Uterus (tissue), 2 donors: ENCODE results near the gene SRL.
"Not testable (repeated sequence)": the region's sequence is repeated elsewhere in the genome, so short reads cannot be mapped to it uniquely, and the experiment has no call there.

ENCODE experiments used
- POLR2A ChIP-seq, 2 donors: fragments of 450-650 bp; IDR thresholded peaks; one replicate each; pipeline ENCODE4 v1.6.1; 2016; ENCODE audit warnings: antibody characterized with exemption in 2 of 2, mild to moderate bottlenecking in 1 of 2, moderate library complexity in 1 of 2
- TF ChIP-seq, protein P1 (sequence below), 4 experiments: fragments of 200-600 bp in 2 of 4; fragments of 450-650 bp in 2 of 4; sonication (generic) in 2 of 4; IDR thresholded peaks; one replicate each; pipeline ENCODE4 v1.5.1; 2016 to 2019; ENCODE audit warnings: antibody characterized with exemption in 4 of 4, mild to moderate bottlenecking in 2 of 4, moderate library complexity in 1 of 4

- TF ChIP-seq, protein P1, sequence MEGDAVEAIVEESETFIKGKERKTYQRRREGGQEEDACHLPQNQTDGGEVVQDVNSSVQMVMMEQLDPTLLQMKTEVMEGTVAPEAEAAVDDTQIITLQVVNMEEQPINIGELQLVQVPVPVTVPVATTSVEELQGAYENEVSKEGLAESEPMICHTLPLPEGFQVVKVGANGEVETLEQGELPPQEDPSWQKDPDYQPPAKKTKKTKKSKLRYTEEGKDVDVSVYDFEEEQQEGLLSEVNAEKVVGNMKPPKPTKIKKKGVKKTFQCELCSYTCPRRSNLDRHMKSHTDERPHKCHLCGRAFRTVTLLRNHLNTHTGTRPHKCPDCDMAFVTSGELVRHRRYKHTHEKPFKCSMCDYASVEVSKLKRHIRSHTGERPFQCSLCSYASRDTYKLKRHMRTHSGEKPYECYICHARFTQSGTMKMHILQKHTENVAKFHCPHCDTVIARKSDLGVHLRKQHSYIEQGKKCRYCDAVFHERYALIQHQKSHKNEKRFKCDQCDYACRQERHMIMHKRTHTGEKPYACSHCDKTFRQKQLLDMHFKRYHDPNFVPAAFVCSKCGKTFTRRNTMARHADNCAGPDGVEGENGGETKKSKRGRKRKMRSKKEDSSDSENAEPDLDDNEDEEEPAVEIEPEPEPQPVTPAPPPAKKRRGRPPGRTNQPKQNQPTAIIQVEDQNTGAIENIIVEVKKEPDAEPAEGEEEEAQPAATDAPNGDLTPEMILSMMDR (IDR thresholded peaks at IDR 0.05) = not testable (repeated sequence)
- not testable (repeated sequence) for TF ChIP-seq POLR2A (IDR thresholded peaks at IDR 0.05)
Measured at GRCh38 chr16:4211445-4212210, 30.3 kb downstream of the SRL start.
